Neuronal stem cell (in vitro differentiated cells): ENCODE results near the gene CTCF.
A peak's percentile ranks its signal among the peaks of the same experiment; 100 is the strongest.

Experiments
- DNase-seq: peaks from one replicate; pipeline ENCODE4 v3.0.0-alpha.2; 2013; ENCODE audit warnings: low spot score
- H2AFZ ChIP-seq: one replicate; pipeline ENCODE4 v1.6.1; 2013; ENCODE audit warnings: mild to moderate bottlenecking, low read length, inconsistent platforms
- H2AK5ac ChIP-seq: 2 replicates; pipeline ENCODE4 v1.6.1; 2013; ENCODE audit warnings: low read depth, mild to moderate bottlenecking, inconsistent platforms, low read length, moderate library complexity, mixed read lengths
- H2BK120ac ChIP-seq: 2 replicates; pipeline ENCODE4 v1.6.1; 2013; ENCODE audit warnings: low read depth, mild to moderate bottlenecking, inconsistent platforms, low read length, moderate library complexity, mixed read lengths
- H2BK12ac ChIP-seq: one replicate; pipeline ENCODE4 v1.6.1; 2013; ENCODE audit warnings: low read length, inconsistent platforms
- H2BK15ac ChIP-seq: 2 replicates; pipeline ENCODE4 v1.6.1; 2013; ENCODE audit warnings: mild to moderate bottlenecking, low read length, inconsistent platforms, mixed read lengths
- H2BK5ac ChIP-seq: one replicate; pipeline ENCODE4 v1.6.1; 2013; ENCODE audit warnings: inconsistent platforms, mild to moderate bottlenecking, low read length, moderate library complexity
- H3K14ac ChIP-seq: one replicate; pipeline ENCODE4 v1.6.1; 2013; ENCODE audit warnings: low read length, inconsistent platforms
- H3K18ac ChIP-seq: 2 replicates; pipeline ENCODE4 v1.6.1; 2013; ENCODE audit warnings: low read length, inconsistent platforms
- H3K23ac ChIP-seq: 2 replicates; pipeline ENCODE4 v1.6.1; 2013; ENCODE audit warnings: low read depth, mild to moderate bottlenecking, mixed read lengths, low read length, inconsistent platforms; ENCODE audit not compliant: poor library complexity
- H3K27ac ChIP-seq: replicated peaks from 3 replicates; pipeline ENCODE4 v1.5.1; 2013; ENCODE audit warnings: low read length, inconsistent platforms
- H3K27me3 ChIP-seq, 3 experiments: 2 replicates each; pipeline ENCODE4 v1.6.1; 2013; ENCODE audit warnings: low read length in 3 of 3, mild to moderate bottlenecking in 2 of 3, inconsistent platforms in 1 of 3, low read depth in 1 of 3, mixed read lengths in 1 of 3, moderate library complexity in 1 of 3; ENCODE audit not compliant: control insufficient read depth in 3 of 3, insufficient read depth in 3 of 3
- H3K36me3 ChIP-seq, 2 donors: replicated peaks in 1 of 2; 2 replicates each; pipeline ENCODE4 v1.6.1; 2013; ENCODE audit warnings: low read length in 2 of 2; ENCODE audit not compliant: control insufficient read depth in 2 of 2, insufficient read depth in 2 of 2
- H3K4ac ChIP-seq: 2 replicates; pipeline ENCODE4 v1.6.1; 2013; ENCODE audit warnings: inconsistent platforms, mild to moderate bottlenecking, low read length, moderate library complexity
- H3K4me1 ChIP-seq, 2 donors: 1 replicate in 1 of 2; 2 replicates in 1 of 2; pipeline ENCODE4 v1.6.1; 2013; ENCODE audit warnings: low read length in 2 of 2, low read depth in 1 of 2; ENCODE audit not compliant: control insufficient read depth in 2 of 2, insufficient read depth in 1 of 2
- H3K4me2 ChIP-seq: one replicate; pipeline ENCODE4 v1.6.1; 2013; ENCODE audit warnings: mild to moderate bottlenecking, low read length, inconsistent platforms; ENCODE audit not compliant: insufficient read depth, poor library complexity, severe bottlenecking
- H3K4me3 ChIP-seq, 2 donors: 2 replicates each; pipeline ENCODE4 v1.5.1; 2013; ENCODE audit warnings: low read length in 2 of 2, mild to moderate bottlenecking in 2 of 2, inconsistent platforms in 1 of 2, moderate library complexity in 1 of 2
- H3K79me1 ChIP-seq: one replicate; pipeline ENCODE4 v1.6.1; 2013; ENCODE audit warnings: low read depth, mild to moderate bottlenecking, inconsistent platforms, low read length, moderate library complexity
- H3K9ac ChIP-seq: one replicate; pipeline ENCODE4 v1.6.1; 2013; ENCODE audit warnings: mild to moderate bottlenecking, low read depth, low read length, inconsistent platforms; ENCODE audit not compliant: poor library complexity
- H3K9me3 ChIP-seq, 2 donors: replicated peaks in 1 of 2; 2 replicates each; pipeline versions ENCODE3 to v1.6.1; 2013; ENCODE audit warnings: low read length in 2 of 2, mild to moderate bottlenecking in 2 of 2, inconsistent platforms in 1 of 2, low read depth in 1 of 2, mixed read lengths in 1 of 2, moderate library complexity in 1 of 2; ENCODE audit not compliant: control insufficient read depth in 2 of 2, insufficient read depth in 1 of 2
- H4K8ac ChIP-seq: one replicate; pipeline ENCODE4 v1.6.1; 2013; ENCODE audit warnings: low read depth, mild to moderate bottlenecking, inconsistent platforms, low read length, moderate library complexity
- H4K91ac ChIP-seq: one replicate; pipeline ENCODE4 v1.6.1; 2013; ENCODE audit warnings: low read length, low read depth, mild to moderate bottlenecking, inconsistent platforms; ENCODE audit not compliant: poor library complexity
- WGBS, 2 donors: extraction: QIAGEN DNeasy Blood & Tissue Kit; methylation state at CpG; one replicate each; pipeline ENCODE4 v1.1.7; 2013; ENCODE audit warnings: missing lambda C conversion rate in 2 of 2, mixed read lengths in 1 of 2; ENCODE audit not compliant: insufficient read length in 2 of 2, insufficient replicate concordance in 1 of 2; ENCODE audit errors: extremely low coverage in 2 of 2; 5-methylcytosine and 5-hydroxymethylcytosine counted together

CTCF gene

DNA sequence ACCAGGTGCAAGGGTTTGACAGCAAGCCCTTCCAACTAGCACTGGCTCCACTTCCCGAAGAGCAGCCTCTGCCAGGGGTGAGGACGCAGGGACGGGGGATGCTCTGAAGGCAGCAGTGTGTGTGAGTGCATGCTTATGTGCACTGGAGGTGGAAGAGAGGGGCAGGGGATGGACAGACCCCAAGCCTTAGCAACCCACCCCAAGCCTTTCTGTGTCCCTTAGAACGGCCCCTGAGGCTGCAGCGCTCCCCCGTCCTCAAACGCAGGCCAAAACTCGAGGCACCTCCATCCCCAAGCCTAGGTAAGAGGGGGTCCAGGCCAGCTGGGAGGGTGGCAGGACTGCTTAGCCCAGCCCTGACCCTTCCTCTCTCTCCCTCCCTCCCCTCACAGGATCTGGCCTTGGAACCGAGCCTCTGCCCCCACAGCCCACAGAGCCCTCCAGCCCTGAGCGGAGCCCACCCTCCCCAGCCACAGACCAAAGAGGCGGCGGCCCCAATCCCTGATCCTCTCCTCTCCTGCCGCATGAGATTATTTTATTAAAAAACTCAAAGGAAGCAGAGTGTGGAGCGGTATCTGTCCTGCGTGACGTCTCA lies 94.8 kb downstream of the CTCF start:
- H2BK5ac ChIP-seq: no peak overlapping the region
- H2BK15ac ChIP-seq: no peak overlapping the region
- no peak overlapping the region for H3K18ac ChIP-seq
- peaks cover 0 to 2% of the 10 kb centered on the region in 2 donors for H3K9me3 ChIP-seq
- H3K9ac ChIP-seq: no peak overlapping the region
- DNase-seq: no peak
- H2AFZ ChIP-seq: no peak overlapping the region
- H3K4me2 ChIP-seq: no peak overlapping the region
- no peak overlapping the region for H2AK5ac ChIP-seq
- WGBS, 2 donors: no CpG with 5 or more reads among the region's 16 CpGs
- no peak overlapping the region for H3K23ac ChIP-seq
- no peak overlapping the region for H2BK12ac ChIP-seq
- peaks cover 10% of the 10 kb centered on the region in 2 donors for H3K4me1 ChIP-seq
- no peak overlapping the region for H3K27ac ChIP-seq
- peaks cover 3 to 27% (median 20%) of the 10 kb centered on the region in 3 experiments for H3K27me3 ChIP-seq
- no peak overlapping the region for H3K4me3 ChIP-seq
- H3K79me1 ChIP-seq: peaks cover 12% of the 10 kb centered on the region
- H3K14ac ChIP-seq: no peak overlapping the region
- no peak overlapping the region for H3K4ac ChIP-seq
- peaks cover under 1 to 30% of the 10 kb centered on the region in 2 donors for H3K36me3 ChIP-seq
- H4K8ac ChIP-seq: no peak overlapping the region
- no peak overlapping the region for H2BK120ac ChIP-seq
- H4K91ac ChIP-seq: no peak overlapping the region

DNA sequence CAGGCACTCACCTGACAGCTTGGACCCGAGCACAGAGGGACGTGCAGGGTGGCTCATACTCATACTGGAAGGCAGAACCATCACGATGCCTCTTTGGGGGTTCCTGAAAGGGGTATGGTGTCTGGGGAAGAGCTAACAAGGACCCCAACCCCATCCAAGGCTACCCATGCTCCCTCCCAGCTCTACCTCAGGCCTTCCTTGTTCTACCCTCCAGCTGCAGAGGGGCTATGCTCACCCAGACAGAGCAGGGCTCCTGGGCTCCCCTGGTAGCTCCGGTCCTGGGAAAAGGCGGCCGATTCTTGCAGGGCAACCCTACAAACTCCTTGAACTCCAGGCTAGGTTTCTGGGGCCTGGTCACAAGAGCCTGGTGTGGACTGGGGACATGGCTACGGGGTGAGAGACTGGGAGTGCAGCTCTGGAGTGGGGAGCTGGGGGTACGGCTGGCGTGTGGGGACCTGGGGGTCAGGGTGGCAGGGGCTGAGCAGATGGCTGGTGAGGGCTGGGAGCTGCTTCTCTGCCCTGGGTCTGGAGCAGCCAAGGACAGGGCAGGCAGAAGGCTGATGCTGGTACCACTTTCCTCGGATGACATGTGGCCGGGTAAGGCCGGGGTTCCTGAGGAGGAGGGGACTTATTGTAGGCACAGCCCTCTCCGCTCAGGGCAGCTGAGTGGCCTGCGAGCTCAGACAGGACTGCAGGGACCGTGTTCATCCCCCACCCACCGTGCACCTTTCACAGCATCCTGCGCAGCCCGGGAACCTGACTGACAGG lies 95.6 kb downstream of the CTCF start:
- H3K14ac ChIP-seq: no peak overlapping the region

DNA sequence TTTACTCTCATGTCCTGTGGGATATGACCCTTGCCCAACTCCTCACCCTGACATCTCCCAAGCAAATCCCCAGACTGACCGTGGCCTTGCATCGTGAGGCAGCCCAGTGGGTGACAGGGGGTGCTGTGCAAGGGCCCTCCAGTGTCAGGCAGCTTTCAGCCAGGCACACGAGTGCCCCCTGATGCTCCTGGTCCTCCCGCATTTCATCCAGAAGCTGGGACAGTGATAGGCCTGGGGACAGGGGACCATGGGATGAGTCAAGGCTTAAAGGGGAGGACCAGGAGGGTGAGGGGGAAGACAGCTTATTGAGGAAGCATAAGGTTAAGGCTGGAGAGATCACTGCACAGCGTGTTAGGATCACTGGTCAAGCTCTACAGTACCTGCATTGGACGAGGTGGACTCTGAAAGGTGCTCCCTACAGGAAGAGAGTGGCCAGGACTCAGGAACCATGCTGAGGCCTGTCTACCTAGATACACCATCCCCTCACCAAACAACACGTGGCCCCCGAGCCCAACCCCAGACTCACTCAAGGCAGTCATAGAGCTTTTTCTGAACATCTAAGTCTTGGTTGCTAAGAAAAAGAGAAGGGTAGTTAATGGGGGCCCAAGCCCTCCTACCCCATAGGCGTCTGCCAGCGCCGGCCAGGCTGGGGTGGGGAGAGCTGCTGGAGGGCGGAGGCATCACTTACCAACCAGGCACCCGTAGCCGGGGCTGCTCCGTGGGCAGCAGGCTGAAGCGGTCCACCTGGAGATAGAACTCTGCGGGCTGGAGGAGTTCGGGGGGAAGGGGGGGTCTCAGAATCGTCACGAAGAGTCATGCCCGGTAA lies 96.7 kb downstream of the CTCF start:
- Histone ChIP-seq H3K27me3 (peaks cover 0 to 11% (median 10%) of the 10 kb centered on the region in 3 experiments), H2AK5ac (peak overlapping the region; percentile 58), H3K23ac (peak overlapping the region; percentile 92), H3K18ac (peak overlapping the region; percentile 27), H3K9ac (peak overlapping the region; percentile 99), H3K14ac (no peak overlapping the region), H3K4ac (no peak overlapping the region), H2BK120ac (no peak overlapping the region), H3K4me1 (peaks cover 7 to 10% of the 10 kb centered on the region in 2 donors), H4K91ac (no peak overlapping the region), H2AFZ (peak overlapping the region; percentile 88), H3K4me2 (peak overlapping the region; percentile 85), H3K27ac (no peak overlapping the region), H3K9me3 (peaks cover 0 to 2% of the 10 kb centered on the region in 2 donors), H3K36me3 (peaks cover 11 to 49% of the 10 kb centered on the region in 2 donors), H2BK15ac (no peak overlapping the region), H2BK12ac (no peak overlapping the region), H3K4me3 (peak overlapping the region; percentile 70 to 93), H2BK5ac (peak overlapping the region; percentile 91), H3K79me1 (peaks cover 12% of the 10 kb centered on the region), H4K8ac (no peak overlapping the region)
- no peak for DNase-seq
- no CpG with 5 or more reads among the region's 21 CpGs for WGBS, 2 donors

More for the DNA sequence above, 95.6 kb downstream of the CTCF start:
- no peak overlapping the region for H2AFZ ChIP-seq
- no CpG with 5 or more reads among the region's 18 CpGs for WGBS, 2 donors
- H3K79me1 ChIP-seq: peaks cover 12% of the 10 kb centered on the region
- no peak overlapping the region for H2BK5ac ChIP-seq
- H3K18ac ChIP-seq: no peak overlapping the region
- no peak overlapping the region for H2AK5ac ChIP-seq
- H3K4me1 ChIP-seq: peaks cover 10% of the 10 kb centered on the region in 2 donors
- peaks cover 7 to 38% of the 10 kb centered on the region in 2 donors for H3K36me3 ChIP-seq
- no peak overlapping the region for H3K27ac ChIP-seq
- no peak overlapping the region for H2BK12ac ChIP-seq
- no peak for DNase-seq
- H4K8ac ChIP-seq: no peak overlapping the region
- peaks cover 0 to 2% of the 10 kb centered on the region in 2 donors for H3K9me3 ChIP-seq
- H4K91ac ChIP-seq: no peak overlapping the region
- H3K9ac ChIP-seq: no peak overlapping the region
- H3K4me2 ChIP-seq: no peak overlapping the region
- no peak overlapping the region for H3K4ac ChIP-seq
- H3K4me3 ChIP-seq: peak overlapping the region in 1 of 2 donors; percentile 70
- no peak overlapping the region for H2BK120ac ChIP-seq
- peak overlapping the region; percentile 34 for H3K23ac ChIP-seq
- H3K27me3 ChIP-seq: peaks cover 3 to 22% (median 15%) of the 10 kb centered on the region in 3 experiments
- H2BK15ac ChIP-seq: no peak overlapping the region
